ENCODE measurements around the gene UBA3.

The UBA3 gene

GRCh38 chr3:69005791-69006482 is 74.2 kb downstream of the UBA3 start:
- Histone ChIP-seq H3K4me2 (ENCODE audit: low read length) (no peak overlapping the region), H3K27ac (ENCODE audit: low read depth, low read length, poor library complexity, severe bottlenecking) (no peak overlapping the region), H4K20me1 (ENCODE audit: insufficient read depth, low read length) (no peaks in the 10 kb centered on the region), H3K9ac (ENCODE audit: low read length) (no peak overlapping the region), H3K36me3 (ENCODE audit: insufficient read depth, low read length) (peaks cover 68% of the 10 kb centered on the region), H3K27me3 (ENCODE audit: insufficient read depth, low read length) (no peaks in the 10 kb centered on the region), H3K4me3 (ENCODE audit: low read depth, low read length, poor library complexity, severe bottlenecking) (no peak overlapping the region), H3K9me3 (ENCODE audit: low read length) (no peaks in the 10 kb centered on the region), H3K79me2 (ENCODE audit: insufficient read depth, low read length) (no peaks in the 10 kb centered on the region), H3F3A (ENCODE audit: insufficient read depth, low read length) (no peaks in the 10 kb centered on the region), H3K4me1 (ENCODE audit: insufficient read depth, low read length, severe bottlenecking) (no peaks in the 10 kb centered on the region), H2AFZ (ENCODE audit: low read length) (no peak overlapping the region), H3K9me2 (ENCODE audit: low read depth, low read length) (no peaks in the 10 kb centered on the region)
- TF ChIP-seq EZH2 (IDR thresholded peaks at IDR 0.05; ENCODE audit: borderline replicate concordance, low read length) (no peak), CTCF (IDR thresholded peaks at IDR 0.05; ENCODE audit: low read length) (no peak)

GRCh38 chr3:69005071-69005790 is 74.9 kb downstream of the UBA3 start:
- Histone ChIP-seq H3K9me2 (ENCODE audit: low read depth, low read length) (no peaks in the 10 kb centered on the region), H3K9ac (ENCODE audit: low read length) (no peak overlapping the region), H3K36me3 (ENCODE audit: insufficient read depth, low read length) (peaks cover 68% of the 10 kb centered on the region), H3K4me1 (ENCODE audit: insufficient read depth, low read length, severe bottlenecking) (no peaks in the 10 kb centered on the region), H4K20me1 (ENCODE audit: insufficient read depth, low read length) (no peaks in the 10 kb centered on the region), H3K4me3 (ENCODE audit: low read depth, low read length, poor library complexity, severe bottlenecking) (no peak overlapping the region), H3F3A (ENCODE audit: insufficient read depth, low read length) (0 out of 2 replicates have a peak, but pooled peaks cover 2% of the 10 kb centered on the region), H3K79me2 (ENCODE audit: insufficient read depth, low read length) (no peaks in the 10 kb centered on the region), H3K4me2 (ENCODE audit: low read length) (no peak overlapping the region), H3K27ac (ENCODE audit: low read depth, low read length, poor library complexity, severe bottlenecking) (no peak overlapping the region), H2AFZ (ENCODE audit: low read length) (no peak overlapping the region), H3K27me3 (ENCODE audit: insufficient read depth, low read length) (no peaks in the 10 kb centered on the region), H3K9me3 (ENCODE audit: low read length) (no peaks in the 10 kb centered on the region)
- TF ChIP-seq CTCF (IDR thresholded peaks at IDR 0.05; ENCODE audit: low read length): no peak
- no peak for TF ChIP-seq EZH2 (IDR thresholded peaks at IDR 0.05; ENCODE audit: borderline replicate concordance, low read length)

Data from OCI-LY1 (cell line).